Measurements from ENCODE around the gene CCDC169. TPM values are rescaled to one million over a fixed set of nuclear protein-coding genes. Genes with fewer than 3 reads are reported as not detected.
"Not testable (repeated sequence)": the region's sequence is repeated elsewhere in the genome, so short reads cannot be mapped to it uniquely, and the experiment has no call there.

The CCDC169 gene
- polyA plus RNA-seq, 1 donor from 2014 or later = 6.9 TPM

GRCh38 chr13:36325912-36326311 is 28.3 kb upstream of the CCDC169 start:
- Histone ChIP-seq H3F3A (ENCODE audit: insufficient read depth, low read length, poor library complexity, severe bottlenecking) (no peaks in the 10 kb centered on the region), H3K9ac (ENCODE audit: low read length) (no peak overlapping the region), H3K9me3 (ENCODE audit: low read length) (no peaks in the 10 kb centered on the region), H4K20me1 (ENCODE audit: insufficient read depth) (no peaks in the 10 kb centered on the region), H3K9me2 (ENCODE audit: insufficient read depth, low read length) (no peaks in the 10 kb centered on the region), H3K36me3 (ENCODE audit: insufficient read depth, low read length) (no peaks in the 10 kb centered on the region), H3K4me3 (ENCODE audit: low read length) (no peak overlapping the region), H3K79me2 (replicated peaks; ENCODE audit: insufficient read depth, low read length) (no peaks in the 10 kb centered on the region), H3K27ac (ENCODE audit: low read length) (no peak overlapping the region), H3K27me3 (ENCODE audit: insufficient read depth, low read depth, low read length) (no peaks in the 10 kb centered on the region), H3K4me2 (ENCODE audit: low read length) (no peak overlapping the region), H2AFZ (ENCODE audit: low read depth, low read length) (no peak overlapping the region)
- no peak for TF ChIP-seq RAD21 (conservative IDR thresholded peaks at IDR 0.05)
- TF ChIP-seq EP300 (conservative IDR thresholded peaks at IDR 0.05; ENCODE audit: poor library complexity, severe bottlenecking) = no peak
- no peak for TF ChIP-seq POLR2AphosphoS5 (IDR thresholded peaks at IDR 0.05)
- no peak for TF ChIP-seq CTCF (IDR thresholded peaks at IDR 0.05; ENCODE audit: poor library complexity, severe bottlenecking)
- TF ChIP-seq MXI1 (conservative IDR thresholded peaks at IDR 0.05; ENCODE audit: poor library complexity, severe bottlenecking) = no peak
- no peak for TF ChIP-seq SMC3 (conservative IDR thresholded peaks at IDR 0.05; ENCODE audit: poor library complexity)
- no peak for TF ChIP-seq TAF1 (IDR thresholded peaks at IDR 0.05; ENCODE audit: low read depth)
- no peak for TF ChIP-seq REST (IDR thresholded peaks at IDR 0.05; ENCODE audit: borderline replicate concordance)
- no peak for TF ChIP-seq EZH2 (IDR thresholded peaks at IDR 0.05; ENCODE audit: borderline replicate concordance, insufficient read depth, low read length, poor library complexity, severe bottlenecking)

GRCh38 chr13:36324881-36325280 is 27.3 kb upstream of the CCDC169 start:
- H2AFZ ChIP-seq (ENCODE audit: low read depth, low read length); H3K27ac ChIP-seq (ENCODE audit: low read length); H3F3A ChIP-seq (ENCODE audit: insufficient read depth, low read length, poor library complexity, severe bottlenecking); H3K9me3 ChIP-seq (ENCODE audit: low read length); H3K79me2 ChIP-seq (replicated peaks; ENCODE audit: insufficient read depth, low read length); H3K4me3 ChIP-seq (ENCODE audit: low read length); H3K9ac ChIP-seq (ENCODE audit: low read length); H3K9me2 ChIP-seq (ENCODE audit: insufficient read depth, low read length); H3K36me3 ChIP-seq (ENCODE audit: insufficient read depth, low read length); H3K4me2 ChIP-seq (ENCODE audit: low read length); H4K20me1 ChIP-seq (ENCODE audit: insufficient read depth); H3K27me3 ChIP-seq (ENCODE audit: insufficient read depth, low read depth, low read length): not testable (repeated sequence)

GRCh38 chr13:36323951-36324566 is 26.4 kb upstream of the CCDC169 start:
- no peak overlapping the region for H3K27ac ChIP-seq (ENCODE audit: low read length)
- no peaks in the 10 kb centered on the region for H3K36me3 ChIP-seq (ENCODE audit: insufficient read depth, low read length)
- H3F3A ChIP-seq (ENCODE audit: insufficient read depth, low read length, poor library complexity, severe bottlenecking) = no peaks in the 10 kb centered on the region
- TF ChIP-seq REST (IDR thresholded peaks at IDR 0.05; ENCODE audit: borderline replicate concordance) = no peak
- no peaks in the 10 kb centered on the region for H3K27me3 ChIP-seq (ENCODE audit: insufficient read depth, low read depth, low read length)
- H3K79me2 ChIP-seq (replicated peaks; ENCODE audit: insufficient read depth, low read length) = no peaks in the 10 kb centered on the region
- H4K20me1 ChIP-seq (ENCODE audit: insufficient read depth) = no peaks in the 10 kb centered on the region
- no peak overlapping the region for H3K4me2 ChIP-seq (ENCODE audit: low read length)
- no peak overlapping the region for H2AFZ ChIP-seq (ENCODE audit: low read depth, low read length)
- H3K9me2 ChIP-seq (ENCODE audit: insufficient read depth, low read length) = no peaks in the 10 kb centered on the region
- H3K9ac ChIP-seq (ENCODE audit: low read length) = no peak overlapping the region
- H3K4me3 ChIP-seq (ENCODE audit: low read length) = no peak overlapping the region
- no peaks in the 10 kb centered on the region for H3K9me3 ChIP-seq (ENCODE audit: low read length)

Data from neural cell (in vitro differentiated cells).